Type B pancreatic cell (in vitro differentiated cells): ENCODE measurements around the gene SKAP1. TPM values are rescaled to one million over a fixed set of nuclear protein-coding genes. Genes with fewer than 3 reads are reported as not detected.

Source experiments
- DNase-seq: peaks from one replicate; pipeline ENCODE4 v3.0.0; 2021; ENCODE audit warnings: mixed read lengths; ENCODE audit not compliant: unreplicated experiment; ENCODE audit errors: extremely low spot score
- H3K27ac Mint-ChIP-seq: 2 replicates; pipeline ENCODE4 v1.8.0; 2021; ENCODE audit warnings: mild to moderate bottlenecking, mixed read lengths
- H3K27me3 Mint-ChIP-seq: 2 replicates; pipeline ENCODE4 v1.8.0; 2021; ENCODE audit warnings: mixed read lengths
- H3K36me3 Mint-ChIP-seq: 2 replicates; pipeline ENCODE4 v1.8.0; 2021; ENCODE audit warnings: mixed read lengths
- H3K4me1 Mint-ChIP-seq: one replicate; pipeline ENCODE4 v1.8.0; 2021; ENCODE audit warnings: mixed read lengths; ENCODE audit not compliant: unreplicated experiment
- H3K4me3 Mint-ChIP-seq: 2 replicates; pipeline ENCODE4 v1.8.0; 2021; ENCODE audit warnings: mild to moderate bottlenecking, mixed read lengths
- H3K9me3 Mint-ChIP-seq: 2 replicates; pipeline ENCODE4 v1.8.0; 2021; ENCODE audit warnings: mixed read lengths
- CTCF ChIP-seq: fragments of 200-600 bp; sonication (generic); conservative IDR thresholded peaks from 2 replicates; pipeline ENCODE4 v1.5.0; 2021; ENCODE audit warnings: antibody characterized with exemption, mild to moderate bottlenecking
- total RNA-seq: library from RNA; stranded (reverse); gene quantifications from 2 replicates; pipeline ENCODE4 v1.2.1, GENCODE V29; 2021; ENCODE audit warnings: low replicate concordance

SKAP1 gene
- total RNA-seq, 1 donor from 2014 or later, result 0.43 TPM

- H3K27ac Mint-ChIP-seq, result no peak overlapping the region
- TF ChIP-seq CTCF, result no peak
- H3K4me1 Mint-ChIP-seq, result peaks cover 20% of the 10 kb centered on the region
- DNase-seq, result no peak
- H3K27me3 Mint-ChIP-seq, result no peaks in the 10 kb centered on the region
- no peaks in the 10 kb centered on the region for H3K9me3 Mint-ChIP-seq
- peaks cover 4% of the 10 kb centered on the region for H3K36me3 Mint-ChIP-seq
- no peak overlapping the region for H3K4me3 Mint-ChIP-seq
Observed at GRCh38 chr17:48123776-48124388, 306.1 kb downstream of the SKAP1 start.

- Mint-ChIP-seq H3K36me3 (peaks cover 4% of the 10 kb centered on the region), H3K4me1 (peaks cover 20% of the 10 kb centered on the region), H3K9me3 (no peaks in the 10 kb centered on the region), H3K27me3 (no peaks in the 10 kb centered on the region), H3K4me3 (no peak overlapping the region), H3K27ac (no peak overlapping the region)
- DNase-seq, result no peak
- TF ChIP-seq CTCF, result no peak
Observed at GRCh38 chr17:48123111-48123510, 306.9 kb downstream of the SKAP1 start.

GRCh38 chr17:48122665-48123045, 307.4 kb downstream of the SKAP1 start:
- Mint-ChIP-seq H3K36me3 (peaks cover 7% of the 10 kb centered on the region), H3K27me3 (no peaks in the 10 kb centered on the region), H3K27ac (no peak overlapping the region), H3K4me3 (no peak overlapping the region), H3K4me1 (peaks cover 20% of the 10 kb centered on the region), H3K9me3 (no peaks in the 10 kb centered on the region)
- no peak for TF ChIP-seq CTCF
- no peak for DNase-seq

- no peak for TF ChIP-seq CTCF
- Mint-ChIP-seq H3K36me3 (peaks cover 7% of the 10 kb centered on the region), H3K27me3 (no peaks in the 10 kb centered on the region), H3K27ac (no peak overlapping the region), H3K4me3 (no peak overlapping the region), H3K9me3 (no peaks in the 10 kb centered on the region), H3K4me1 (peaks cover 20% of the 10 kb centered on the region)
- DNase-seq, result no peak
Observed at GRCh38 chr17:48121923-48122664, 307.9 kb downstream of the SKAP1 start.

- no peak for DNase-seq
- Mint-ChIP-seq H3K4me3 (no peak overlapping the region), H3K27ac (no peak overlapping the region), H3K36me3 (peaks cover 8% of the 10 kb centered on the region), H3K9me3 (no peaks in the 10 kb centered on the region), H3K27me3 (no peaks in the 10 kb centered on the region), H3K4me1 (peaks cover 20% of the 10 kb centered on the region)
- TF ChIP-seq CTCF, result no peak
Observed at GRCh38 chr17:48113201-48113676, 316.8 kb downstream of the SKAP1 start.
